ENCODE data around the gene SFXN5. TPM values are rescaled to one million over a fixed set of nuclear protein-coding genes. Genes with fewer than 3 reads are reported as not detected.

Gene SFXN5
- total RNA-seq, 1 experiment from 2014 or later = 25.9 TPM

DNA sequence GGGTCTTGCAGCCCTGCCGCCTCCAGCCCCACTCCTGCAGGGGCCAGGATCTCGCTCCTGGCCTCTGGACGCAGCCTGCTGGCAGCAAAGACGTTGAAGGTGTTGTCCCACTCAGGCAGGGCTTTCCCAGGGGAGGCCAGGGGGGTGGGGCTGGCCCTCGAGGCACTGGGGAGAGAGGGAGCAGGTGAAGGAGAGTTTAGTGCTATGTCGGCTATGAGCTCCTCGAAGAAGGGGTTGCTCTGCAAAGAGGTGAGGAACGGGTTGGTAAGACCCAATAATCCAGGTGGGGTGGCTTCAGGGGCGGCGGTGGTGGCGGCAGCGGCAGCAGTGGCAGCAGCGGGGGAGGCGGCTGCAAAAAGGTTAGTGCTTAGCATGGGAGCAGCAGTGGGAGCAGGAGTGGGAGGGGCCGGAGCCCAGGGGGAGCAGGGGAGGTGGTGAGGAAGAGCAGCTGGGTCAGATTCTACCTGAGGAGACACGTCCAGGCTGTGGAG is 9.7 kb upstream of the SFXN5 start:
- peaks cover 3% of the 10 kb centered on the region; the same call in 1 of the 2 replicates for H3K36me3 Mint-ChIP-seq
- CTCF ChIA-PET = interaction anchor here (0.8 to 7.7 kb wide), 11 partner anchors 10 to 194 kb away, joined by 3 to 88 read pairs (median 4); partner anchors contain the start of genes SFXN5 and SPR
- no peaks in the 10 kb centered on the region for H3K27me3 Mint-ChIP-seq (ENCODE audit: low read depth)
- H3K27ac Mint-ChIP-seq = 0 out of 2 replicates have a peak overlapping the region, but pooled peaks have one; percentile 23
- ATAC-seq (peak; percentile 54), DNase-seq (ENCODE audit: low spot score) (peak; percentile 52)
- TF ChIP-seq, protein P1, sequence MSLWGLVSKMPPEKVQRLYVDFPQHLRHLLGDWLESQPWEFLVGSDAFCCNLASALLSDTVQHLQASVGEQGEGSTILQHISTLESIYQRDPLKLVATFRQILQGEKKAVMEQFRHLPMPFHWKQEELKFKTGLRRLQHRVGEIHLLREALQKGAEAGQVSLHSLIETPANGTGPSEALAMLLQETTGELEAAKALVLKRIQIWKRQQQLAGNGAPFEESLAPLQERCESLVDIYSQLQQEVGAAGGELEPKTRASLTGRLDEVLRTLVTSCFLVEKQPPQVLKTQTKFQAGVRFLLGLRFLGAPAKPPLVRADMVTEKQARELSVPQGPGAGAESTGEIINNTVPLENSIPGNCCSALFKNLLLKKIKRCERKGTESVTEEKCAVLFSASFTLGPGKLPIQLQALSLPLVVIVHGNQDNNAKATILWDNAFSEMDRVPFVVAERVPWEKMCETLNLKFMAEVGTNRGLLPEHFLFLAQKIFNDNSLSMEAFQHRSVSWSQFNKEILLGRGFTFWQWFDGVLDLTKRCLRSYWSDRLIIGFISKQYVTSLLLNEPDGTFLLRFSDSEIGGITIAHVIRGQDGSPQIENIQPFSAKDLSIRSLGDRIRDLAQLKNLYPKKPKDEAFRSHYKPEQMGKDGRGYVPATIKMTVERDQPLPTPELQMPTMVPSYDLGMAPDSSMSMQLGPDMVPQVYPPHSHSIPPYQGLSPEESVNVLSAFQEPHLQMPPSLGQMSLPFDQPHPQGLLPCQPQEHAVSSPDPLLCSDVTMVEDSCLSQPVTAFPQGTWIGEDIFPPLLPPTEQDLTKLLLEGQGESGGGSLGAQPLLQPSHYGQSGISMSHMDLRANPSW (CRISPR knock-in tag; conservative IDR thresholded peaks at IDR 0.05; ENCODE audit: low read depth) = no peak
- TF ChIP-seq, protein P2, sequence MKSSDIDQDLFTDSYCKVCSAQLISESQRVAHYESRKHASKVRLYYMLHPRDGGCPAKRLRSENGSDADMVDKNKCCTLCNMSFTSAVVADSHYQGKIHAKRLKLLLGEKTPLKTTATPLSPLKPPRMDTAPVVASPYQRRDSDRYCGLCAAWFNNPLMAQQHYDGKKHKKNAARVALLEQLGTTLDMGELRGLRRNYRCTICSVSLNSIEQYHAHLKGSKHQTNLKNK (CRISPR knock-in tag; IDR thresholded peaks at IDR 0.05) = no peak
- H3K4me1 Mint-ChIP-seq = peaks cover 18% of the 10 kb centered on the region
- H3K4me3 Mint-ChIP-seq = no peak overlapping the region
- POLR2A ChIA-PET = interaction anchor here (1.1 kb wide), 1 partner anchor 31 kb away, joined by 3 read pairs; the partner anchor contains the start of gene RAB11FIP5
- no peaks in the 10 kb centered on the region for H3K9me3 Mint-ChIP-seq

DNA sequence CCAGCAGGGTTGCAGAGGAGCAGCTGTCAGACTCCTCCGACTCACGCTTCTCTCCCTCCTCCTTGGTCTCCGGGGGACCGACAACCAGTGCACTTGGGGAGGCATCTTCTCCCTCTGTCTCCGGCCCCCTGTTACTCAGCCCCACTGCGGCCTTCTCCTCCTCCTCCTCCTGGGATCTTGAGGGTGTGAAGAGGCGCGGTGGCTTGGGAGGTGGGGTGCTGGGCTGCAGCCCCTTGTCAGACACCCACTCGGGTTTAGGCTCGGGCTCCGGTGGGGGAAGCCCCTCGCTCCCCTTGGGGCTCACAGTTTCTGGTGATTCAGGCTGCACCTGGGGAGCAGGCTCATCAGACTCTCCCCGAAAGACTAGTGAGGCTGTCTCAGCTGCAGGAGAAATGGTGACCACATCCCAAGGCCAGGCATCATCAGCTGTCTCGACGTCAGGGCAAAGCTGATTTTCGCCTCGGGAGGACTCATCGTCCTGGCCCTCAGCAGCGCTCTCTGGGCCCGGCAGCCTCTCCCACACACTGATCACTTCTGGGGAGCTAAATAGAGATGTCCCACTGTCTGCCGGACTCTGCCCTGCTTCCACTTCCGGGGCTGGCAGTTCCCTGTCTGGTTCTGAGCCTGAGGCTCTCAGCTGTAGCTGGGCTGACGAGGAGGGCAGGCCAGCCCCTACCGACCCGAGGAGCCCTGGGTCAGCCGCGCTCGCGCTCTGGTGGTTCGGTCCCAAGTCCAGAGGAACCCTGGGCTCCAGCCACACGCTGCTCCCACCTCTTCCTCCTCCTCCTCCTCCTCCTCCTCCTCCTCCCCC is 9.0 kb upstream of the SFXN5 start:
- no peaks in the 10 kb centered on the region for H3K9me3 Mint-ChIP-seq
- ChIA-PET CTCF (interaction anchor here (1.0 to 7.7 kb wide), 9 partner anchors 9 to 193 kb away, joined by 3 to 88 read pairs (median 4); partner anchors contain the start of genes SFXN5 and SPR), POLR2A (interaction anchor here (1.1 kb wide), 1 partner anchor 32 kb away, joined by 3 read pairs; the partner anchor contains the start of gene RAB11FIP5)
- ATAC-seq (no peak), DNase-seq (ENCODE audit: low spot score) (no peak)
- peaks cover 15% of the 10 kb centered on the region for H3K4me1 Mint-ChIP-seq
- H3K27ac Mint-ChIP-seq = no peak overlapping the region
- H3K27me3 Mint-ChIP-seq (ENCODE audit: low read depth) = no peaks in the 10 kb centered on the region
- H3K4me3 Mint-ChIP-seq = no peak overlapping the region
- TF ChIP-seq, protein P3, sequence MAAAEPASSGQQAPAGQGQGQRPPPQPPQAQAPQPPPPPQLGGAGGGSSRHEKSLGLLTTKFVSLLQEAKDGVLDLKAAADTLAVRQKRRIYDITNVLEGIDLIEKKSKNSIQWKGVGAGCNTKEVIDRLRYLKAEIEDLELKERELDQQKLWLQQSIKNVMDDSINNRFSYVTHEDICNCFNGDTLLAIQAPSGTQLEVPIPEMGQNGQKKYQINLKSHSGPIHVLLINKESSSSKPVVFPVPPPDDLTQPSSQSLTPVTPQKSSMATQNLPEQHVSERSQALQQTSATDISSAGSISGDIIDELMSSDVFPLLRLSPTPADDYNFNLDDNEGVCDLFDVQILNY (CRISPR knock-in tag; IDR thresholded peaks at IDR 0.05) = no peak
- no peak for TF ChIP-seq NFATC4 (CRISPR knock-in tag; IDR thresholded peaks at IDR 0.05)
- TF ChIP-seq, protein P4, sequence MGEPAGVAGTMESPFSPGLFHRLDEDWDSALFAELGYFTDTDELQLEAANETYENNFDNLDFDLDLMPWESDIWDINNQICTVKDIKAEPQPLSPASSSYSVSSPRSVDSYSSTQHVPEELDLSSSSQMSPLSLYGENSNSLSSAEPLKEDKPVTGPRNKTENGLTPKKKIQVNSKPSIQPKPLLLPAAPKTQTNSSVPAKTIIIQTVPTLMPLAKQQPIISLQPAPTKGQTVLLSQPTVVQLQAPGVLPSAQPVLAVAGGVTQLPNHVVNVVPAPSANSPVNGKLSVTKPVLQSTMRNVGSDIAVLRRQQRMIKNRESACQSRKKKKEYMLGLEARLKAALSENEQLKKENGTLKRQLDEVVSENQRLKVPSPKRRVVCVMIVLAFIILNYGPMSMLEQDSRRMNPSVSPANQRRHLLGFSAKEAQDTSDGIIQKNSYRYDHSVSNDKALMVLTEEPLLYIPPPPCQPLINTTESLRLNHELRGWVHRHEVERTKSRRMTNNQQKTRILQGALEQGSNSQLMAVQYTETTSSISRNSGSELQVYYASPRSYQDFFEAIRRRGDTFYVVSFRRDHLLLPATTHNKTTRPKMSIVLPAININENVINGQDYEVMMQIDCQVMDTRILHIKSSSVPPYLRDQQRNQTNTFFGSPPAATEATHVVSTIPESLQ (CRISPR knock-in tag; IDR thresholded peaks at IDR 0.05) = no peak
- no peak for TF ChIP-seq ZNF263 (CRISPR knock-in tag; IDR thresholded peaks at IDR 0.05; ENCODE audit: low read depth)
- TF ChIP-seq, protein P5, sequence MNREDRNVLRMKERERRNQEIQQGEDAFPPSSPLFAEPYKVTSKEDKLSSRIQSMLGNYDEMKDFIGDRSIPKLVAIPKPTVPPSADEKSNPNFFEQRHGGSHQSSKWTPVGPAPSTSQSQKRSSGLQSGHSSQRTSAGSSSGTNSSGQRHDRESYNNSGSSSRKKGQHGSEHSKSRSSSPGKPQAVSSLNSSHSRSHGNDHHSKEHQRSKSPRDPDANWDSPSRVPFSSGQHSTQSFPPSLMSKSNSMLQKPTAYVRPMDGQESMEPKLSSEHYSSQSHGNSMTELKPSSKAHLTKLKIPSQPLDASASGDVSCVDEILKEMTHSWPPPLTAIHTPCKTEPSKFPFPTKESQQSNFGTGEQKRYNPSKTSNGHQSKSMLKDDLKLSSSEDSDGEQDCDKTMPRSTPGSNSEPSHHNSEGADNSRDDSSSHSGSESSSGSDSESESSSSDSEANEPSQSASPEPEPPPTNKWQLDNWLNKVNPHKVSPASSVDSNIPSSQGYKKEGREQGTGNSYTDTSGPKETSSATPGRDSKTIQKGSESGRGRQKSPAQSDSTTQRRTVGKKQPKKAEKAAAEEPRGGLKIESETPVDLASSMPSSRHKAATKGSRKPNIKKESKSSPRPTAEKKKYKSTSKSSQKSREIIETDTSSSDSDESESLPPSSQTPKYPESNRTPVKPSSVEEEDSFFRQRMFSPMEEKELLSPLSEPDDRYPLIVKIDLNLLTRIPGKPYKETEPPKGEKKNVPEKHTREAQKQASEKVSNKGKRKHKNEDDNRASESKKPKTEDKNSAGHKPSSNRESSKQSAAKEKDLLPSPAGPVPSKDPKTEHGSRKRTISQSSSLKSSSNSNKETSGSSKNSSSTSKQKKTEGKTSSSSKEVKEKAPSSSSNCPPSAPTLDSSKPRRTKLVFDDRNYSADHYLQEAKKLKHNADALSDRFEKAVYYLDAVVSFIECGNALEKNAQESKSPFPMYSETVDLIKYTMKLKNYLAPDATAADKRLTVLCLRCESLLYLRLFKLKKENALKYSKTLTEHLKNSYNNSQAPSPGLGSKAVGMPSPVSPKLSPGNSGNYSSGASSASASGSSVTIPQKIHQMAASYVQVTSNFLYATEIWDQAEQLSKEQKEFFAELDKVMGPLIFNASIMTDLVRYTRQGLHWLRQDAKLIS (CRISPR knock-in tag; IDR thresholded peaks at IDR 0.05; ENCODE audit: borderline replicate concordance) = no peak
- TF ChIP-seq, protein P6, sequence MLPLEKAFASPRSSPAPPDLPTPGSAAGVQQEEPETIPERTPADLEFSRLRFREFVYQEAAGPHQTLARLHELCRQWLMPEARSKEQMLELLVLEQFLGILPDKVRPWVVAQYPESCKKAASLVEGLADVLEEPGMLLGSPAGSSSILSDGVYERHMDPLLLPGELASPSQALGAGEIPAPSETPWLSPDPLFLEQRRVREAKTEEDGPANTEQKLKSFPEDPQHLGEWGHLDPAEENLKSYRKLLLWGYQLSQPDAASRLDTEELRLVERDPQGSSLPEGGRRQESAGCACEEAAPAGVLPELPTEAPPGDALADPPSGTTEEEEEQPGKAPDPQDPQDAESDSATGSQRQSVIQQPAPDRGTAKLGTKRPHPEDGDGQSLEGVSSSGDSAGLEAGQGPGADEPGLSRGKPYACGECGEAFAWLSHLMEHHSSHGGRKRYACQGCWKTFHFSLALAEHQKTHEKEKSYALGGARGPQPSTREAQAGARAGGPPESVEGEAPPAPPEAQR (CRISPR knock-in tag; IDR thresholded peaks at IDR 0.05) = no peak
- TF ChIP-seq CREM (CRISPR knock-in tag; IDR thresholded peaks at IDR 0.05) = no peak
- TF ChIP-seq, protein P1 (CRISPR knock-in tag; conservative IDR thresholded peaks at IDR 0.05; ENCODE audit: low read depth) = no peak
- TF ChIP-seq TEAD1 (CRISPR knock-in tag; IDR thresholded peaks at IDR 0.05) = no peak
- TF ChIP-seq, protein P2 (CRISPR knock-in tag; IDR thresholded peaks at IDR 0.05) = no peak
- TF ChIP-seq HMGA2 (CRISPR knock-in tag; IDR thresholded peaks at IDR 0.05) = no peak
- no peak for TF ChIP-seq ZNF138 (CRISPR knock-in tag; conservative IDR thresholded peaks at IDR 0.05)
- TF ChIP-seq, protein P7, sequence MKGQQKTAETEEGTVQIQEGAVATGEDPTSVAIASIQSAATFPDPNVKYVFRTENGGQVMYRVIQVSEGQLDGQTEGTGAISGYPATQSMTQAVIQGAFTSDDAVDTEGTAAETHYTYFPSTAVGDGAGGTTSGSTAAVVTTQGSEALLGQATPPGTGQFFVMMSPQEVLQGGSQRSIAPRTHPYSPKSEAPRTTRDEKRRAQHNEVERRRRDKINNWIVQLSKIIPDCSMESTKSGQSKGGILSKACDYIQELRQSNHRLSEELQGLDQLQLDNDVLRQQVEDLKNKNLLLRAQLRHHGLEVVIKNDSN (CRISPR knock-in tag; IDR thresholded peaks at IDR 0.05) = no peak
- peaks cover 3% of the 10 kb centered on the region; the same call in 1 of the 2 replicates for H3K36me3 Mint-ChIP-seq
